Measurements from ENCODE around the gene RAB12. TPM values are rescaled to one million over a fixed set of nuclear protein-coding genes. Genes with fewer than 3 reads are reported as not detected.

The RAB12 gene
- total and polyA plus RNA-seq, 5 experiments from 2014 or later, result 0.24 to 23.7 (median 0.33) TPM

- Mint-ChIP-seq H3K9me3 (no peaks in the 10 kb centered on the region), H3K27me3 (no peaks in the 10 kb centered on the region), H3K27ac (no peak overlapping the region), H3K4me1 (no peaks in the 10 kb centered on the region), H3K36me3 (no peaks in the 10 kb centered on the region), H3K4me3 (no peak overlapping the region)
- ATAC-seq (no peak), DNase-seq (no peak)
- POLR2A ChIA-PET, result no interaction called here
Measured at GRCh38 chr18:8681196-8681595, 72.0 kb downstream of the RAB12 start.

- ATAC-seq (no peak), DNase-seq (no peak)
- Mint-ChIP-seq H3K27me3 (no peaks in the 10 kb centered on the region), H3K36me3 (no peaks in the 10 kb centered on the region), H3K4me3 (no peak overlapping the region), H3K27ac (no peak overlapping the region), H3K4me1 (no peaks in the 10 kb centered on the region), H3K9me3 (no peaks in the 10 kb centered on the region)
- POLR2A ChIA-PET, result no interaction called here
Measured at GRCh38 chr18:8684577-8684976, 75.3 kb downstream of the RAB12 start.

- no peak overlapping the region for H3K27ac Mint-ChIP-seq
Measured at GRCh38 chr18:8685141-8685913, 76.1 kb downstream of the RAB12 start.

GRCh38 chr18:8685914-8686216 lies 76.6 kb downstream of the RAB12 start:
- Mint-ChIP-seq H3K27me3 (peaks cover 0 to 5% (median 0%) of the 10 kb centered on the region in 5 donors), H3K4me1 (no peaks in the 10 kb centered on the region), H3K27ac (no peak overlapping the region), H3K9me3 (no peaks in the 10 kb centered on the region), H3K4me3 (no peak overlapping the region), H3K36me3 (no peaks in the 10 kb centered on the region)
- ATAC-seq (no peak), DNase-seq (no peak)
- POLR2A ChIA-PET, result no interaction called here

More at GRCh38 chr18:8685141-8685913, 76.1 kb downstream of the RAB12 start:
- ATAC-seq (no peak), DNase-seq (no peak)
- peaks cover 0 to 4% (median 0%) of the 10 kb centered on the region in 5 donors for H3K27me3 Mint-ChIP-seq
- H3K9me3 Mint-ChIP-seq, result no peaks in the 10 kb centered on the region
- no peak overlapping the region for H3K4me3 Mint-ChIP-seq
- H3K36me3 Mint-ChIP-seq, result no peaks in the 10 kb centered on the region
- no peaks in the 10 kb centered on the region for H3K4me1 Mint-ChIP-seq
- POLR2A ChIA-PET, result no interaction called here

GRCh38 chr18:8686611-8687010 lies 77.4 kb downstream of the RAB12 start:
- Mint-ChIP-seq H3K9me3 (no peaks in the 10 kb centered on the region), H3K4me1 (no peaks in the 10 kb centered on the region), H3K4me3 (no peak overlapping the region), H3K27ac (peak overlapping the region in 1 of 10 donors; percentile 33), H3K27me3 (peaks cover 0 to 5% (median 0%) of the 10 kb centered on the region in 5 donors), H3K36me3 (no peaks in the 10 kb centered on the region)
- DNase-seq, result no peak
- POLR2A ChIA-PET, result no interaction called here
- ATAC-seq, result no peak

GRCh38 chr18:8688216-8688800 lies 79.1 kb downstream of the RAB12 start:
- Mint-ChIP-seq H3K27ac (no peak overlapping the region), H3K4me1 (no peaks in the 10 kb centered on the region), H3K9me3 (no peaks in the 10 kb centered on the region), H3K36me3 (no peaks in the 10 kb centered on the region), H3K4me3 (no peak overlapping the region), H3K27me3 (peaks cover 0 to 5% (median 0%) of the 10 kb centered on the region in 5 donors)
- DNase-seq, result no peak
- ATAC-seq, result no peak
- POLR2A ChIA-PET, result no interaction called here

- Mint-ChIP-seq H3K4me3 (no peak overlapping the region), H3K27ac (peak overlapping the region in 1 of 10 donors; percentile 51), H3K36me3 (no peaks in the 10 kb centered on the region), H3K9me3 (no peaks in the 10 kb centered on the region), H3K4me1 (no peaks in the 10 kb centered on the region), H3K27me3 (peaks cover 0 to 5% (median 3%) of the 10 kb centered on the region in 5 donors)
- POLR2A ChIA-PET, result no interaction called here
- DNase-seq (no peak), ATAC-seq (no peak)
Measured at GRCh38 chr18:8688816-8689215, 79.6 kb downstream of the RAB12 start.

Other genes starting within 250 kb of the RAB12 start
- under 1 TPM; 0.13 to 0.41 TPM for gene MTCL1, start 96.1 kb downstream of the RAB12 start, total RNA-seq
- gene MTCL1, start 96.1 kb downstream of the RAB12 start, polyA plus RNA-seq, result not detected

All from naive thymus-derived CD8-positive, alpha-beta T cell (primary cell).